RPMI8226 (cell line): ENCODE data around the gene DOK5.
A peak's percentile ranks its signal among the peaks of the same experiment; 100 is the strongest.

Experiments used
- DNase-seq: peaks from one replicate; pipeline ENCODE4 v3.0.0-alpha.2; 2015

DOK5 gene

DNA sequence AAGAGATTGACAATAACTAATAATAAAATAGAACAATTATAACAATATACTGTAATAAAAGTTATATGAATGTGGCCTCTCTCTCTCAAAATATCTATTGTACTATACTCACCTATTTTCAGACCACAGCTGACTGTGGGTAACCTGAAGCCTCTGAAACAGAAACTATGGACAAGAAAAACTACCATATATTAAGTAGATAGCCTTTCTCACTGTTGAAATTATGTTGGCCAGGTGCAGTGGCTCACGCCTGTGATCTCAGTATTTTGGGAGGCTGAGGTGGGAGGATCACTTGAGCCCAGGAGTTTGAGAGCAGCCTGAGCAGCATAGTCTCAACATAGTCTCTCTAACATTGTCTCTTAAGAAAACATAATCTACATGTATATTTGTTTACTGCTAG is 89.9 kb downstream of the DOK5 start:
- DNase-seq: peak; percentile 16

DNA sequence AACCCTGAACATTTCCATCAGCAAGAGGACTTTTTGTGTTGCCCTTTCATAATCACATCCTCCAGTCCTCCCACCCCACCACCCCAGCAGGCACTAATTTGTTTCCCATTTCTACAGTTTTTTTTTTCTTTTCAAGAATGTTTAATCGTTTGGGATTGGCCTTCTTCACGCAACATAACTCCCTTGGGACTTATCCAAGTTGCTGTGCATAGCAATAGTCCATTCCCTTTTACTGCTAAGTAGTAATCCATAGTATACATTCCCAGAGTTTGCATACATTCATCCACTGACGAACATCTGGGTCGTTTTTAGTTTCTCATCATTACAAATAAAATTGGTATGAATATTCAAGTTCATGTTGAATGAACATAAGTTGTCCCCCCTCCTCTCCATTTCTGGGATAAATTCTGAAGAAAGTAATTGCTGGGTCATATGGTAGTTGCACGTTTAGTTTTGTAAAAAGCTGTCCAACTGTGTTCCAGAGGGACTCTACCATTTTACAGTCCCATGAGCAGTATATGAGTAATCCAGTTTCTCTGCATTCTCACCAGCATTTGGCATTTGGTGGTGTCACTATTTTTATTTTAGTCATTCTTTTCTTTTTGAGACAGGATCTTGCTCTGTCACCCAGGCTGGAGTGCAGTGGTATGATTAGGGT is 90.8 kb downstream of the DOK5 start:
- no peak for DNase-seq

DNA sequence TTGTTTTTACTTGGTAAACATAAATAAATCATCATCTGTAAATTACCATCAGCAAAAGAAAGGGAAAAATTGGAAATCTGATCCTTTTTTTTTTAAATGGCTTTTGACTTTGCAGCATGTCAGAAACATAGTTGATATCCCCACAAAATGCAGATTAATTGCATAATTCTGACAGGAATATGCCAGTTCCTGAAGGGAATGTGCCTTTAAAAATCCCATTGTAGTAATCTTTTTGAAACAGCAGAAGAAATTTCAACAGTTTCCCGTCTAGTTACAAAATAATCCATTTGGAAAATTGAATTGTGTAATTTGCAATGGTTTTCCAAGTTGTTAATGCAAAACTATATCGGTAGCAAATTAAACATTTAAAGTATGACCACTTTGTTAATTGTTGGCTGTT is 95.2 kb downstream of the DOK5 start:
- DNase-seq: no peak

DNA sequence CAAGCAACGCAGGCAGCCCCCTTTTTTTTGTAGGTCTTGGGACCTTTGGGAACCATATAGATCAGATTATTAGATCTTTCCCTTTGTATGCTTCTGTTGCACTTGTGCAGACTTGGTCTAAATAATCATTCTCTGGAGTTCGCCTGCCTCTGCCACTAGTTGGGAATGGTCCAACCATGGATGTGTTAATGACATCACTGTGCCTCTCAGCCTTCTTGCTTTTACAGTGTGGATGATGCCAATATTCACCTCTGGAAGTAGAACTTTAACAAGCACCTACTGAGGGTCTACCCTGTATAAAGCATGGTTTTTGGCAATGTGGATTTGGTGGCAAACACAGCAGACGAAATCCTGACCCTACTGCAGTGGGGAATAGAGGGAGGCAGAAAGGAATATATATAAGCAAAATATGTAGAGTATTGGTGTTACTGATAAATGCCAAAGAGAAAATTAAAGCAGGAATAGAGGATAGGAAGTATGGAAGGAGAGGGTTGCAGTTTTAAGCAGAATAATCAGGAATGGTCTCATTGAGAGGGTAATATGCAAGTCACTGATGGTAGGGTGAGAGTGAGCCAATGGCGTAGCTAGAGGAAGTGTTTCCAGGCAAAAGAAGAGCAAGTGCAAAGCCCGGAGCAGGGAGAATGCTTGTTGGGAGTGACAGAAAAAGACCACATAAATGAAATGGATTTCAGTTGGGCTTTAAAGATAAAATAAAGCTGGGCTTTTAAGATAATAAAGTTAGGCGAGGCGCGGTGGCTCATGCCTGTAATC is 97.5 kb downstream of the DOK5 start:
- no peak for DNase-seq

DNA sequence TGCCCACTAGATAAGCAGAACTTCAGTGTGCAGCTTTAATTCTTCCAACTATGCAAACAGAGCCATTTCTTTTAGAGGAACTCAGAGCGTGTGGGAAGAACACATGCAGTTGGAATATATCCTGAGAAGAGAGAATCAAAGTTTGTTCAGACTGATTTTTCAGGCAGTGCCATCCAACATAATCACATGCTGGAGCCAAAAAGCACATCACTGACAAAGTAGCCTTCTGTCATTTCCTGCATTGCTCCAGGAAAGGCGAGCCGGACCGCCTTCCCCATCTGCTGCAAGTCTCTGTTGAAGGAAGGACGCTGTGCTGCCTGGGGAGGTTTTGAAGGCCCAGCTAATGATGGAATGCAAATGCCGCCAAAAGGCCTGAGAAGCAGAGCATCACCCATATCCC is 98.4 kb downstream of the DOK5 start:
- no peak for DNase-seq

DNA sequence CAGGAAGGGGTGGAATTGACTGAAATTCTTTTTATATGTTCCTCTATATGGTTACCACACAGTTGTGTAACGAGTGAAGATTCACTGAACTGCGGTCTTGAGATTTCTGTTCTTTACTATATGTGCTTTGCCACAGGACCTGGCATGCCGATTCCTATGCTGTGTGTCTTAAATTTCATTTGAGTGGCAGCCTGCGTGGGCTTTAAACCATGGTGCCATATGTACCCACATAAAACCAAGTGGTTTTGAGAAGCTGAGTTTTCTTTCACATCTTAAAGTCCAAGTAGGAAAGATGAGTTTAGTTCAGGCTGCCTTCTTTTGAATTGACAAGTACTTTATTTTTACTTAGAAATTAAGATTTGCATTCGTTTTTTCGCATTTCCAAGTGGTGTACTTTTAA is 101.1 kb downstream of the DOK5 start:
- DNase-seq: no peak

DNA sequence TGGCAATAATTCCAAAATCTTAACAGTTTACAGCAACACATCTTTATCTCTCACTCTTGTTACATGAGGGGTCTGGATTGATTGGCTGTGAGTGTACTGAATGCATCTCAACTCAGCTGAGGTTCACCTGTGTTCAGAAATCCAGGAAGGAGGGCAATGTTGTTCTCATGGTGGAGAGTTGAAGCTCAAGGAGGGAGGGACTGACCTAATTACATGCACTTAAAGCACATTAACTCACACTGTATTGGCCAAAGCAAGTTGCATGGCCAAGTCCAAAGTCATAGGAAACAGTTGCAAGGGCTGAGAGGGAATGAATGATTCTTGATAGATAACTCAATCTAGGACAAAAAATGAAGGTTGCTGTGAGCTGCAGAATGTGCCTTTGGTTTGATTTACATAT is 102.2 kb downstream of the DOK5 start:
- no peak for DNase-seq

DNA sequence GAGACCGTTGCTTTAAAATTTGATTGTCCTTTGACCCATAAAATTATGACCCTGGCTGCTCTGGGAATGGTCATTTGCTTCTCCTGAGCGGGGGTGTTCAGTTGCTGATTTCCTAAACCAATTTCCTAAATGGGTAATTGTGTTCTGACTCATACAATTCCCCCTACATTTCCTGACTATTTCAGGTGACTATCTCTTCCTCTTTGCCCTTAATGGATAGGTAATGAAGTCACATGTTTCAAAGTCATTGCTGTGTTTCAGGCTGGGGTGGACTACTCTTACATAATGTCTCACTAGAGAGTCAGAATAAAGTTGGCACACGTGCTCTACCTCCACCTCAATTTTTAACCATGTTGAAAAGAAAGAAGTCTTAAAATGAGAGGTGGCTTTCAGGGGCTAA is 109.8 kb downstream of the DOK5 start:
- no peak for DNase-seq

DNA sequence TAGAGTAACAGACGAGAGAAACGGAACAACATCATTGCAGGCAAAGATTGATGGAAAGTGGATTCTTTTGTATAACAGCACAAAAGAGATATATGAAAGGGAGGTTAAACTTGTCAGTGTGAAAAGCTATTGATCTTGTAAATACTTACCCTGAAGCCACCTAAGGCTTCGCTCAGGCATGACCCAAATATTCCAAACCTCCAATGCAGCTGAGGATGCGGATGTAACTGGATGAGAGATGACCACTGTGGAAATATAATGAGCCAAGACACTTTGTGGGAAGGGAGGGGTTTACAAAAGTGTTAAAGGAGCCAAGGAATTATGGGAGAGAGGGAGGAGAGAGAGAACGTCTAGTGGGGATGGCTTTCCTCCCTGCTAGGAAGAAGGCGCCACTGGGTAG is 112.0 kb downstream of the DOK5 start:
- no peak for DNase-seq

DNA sequence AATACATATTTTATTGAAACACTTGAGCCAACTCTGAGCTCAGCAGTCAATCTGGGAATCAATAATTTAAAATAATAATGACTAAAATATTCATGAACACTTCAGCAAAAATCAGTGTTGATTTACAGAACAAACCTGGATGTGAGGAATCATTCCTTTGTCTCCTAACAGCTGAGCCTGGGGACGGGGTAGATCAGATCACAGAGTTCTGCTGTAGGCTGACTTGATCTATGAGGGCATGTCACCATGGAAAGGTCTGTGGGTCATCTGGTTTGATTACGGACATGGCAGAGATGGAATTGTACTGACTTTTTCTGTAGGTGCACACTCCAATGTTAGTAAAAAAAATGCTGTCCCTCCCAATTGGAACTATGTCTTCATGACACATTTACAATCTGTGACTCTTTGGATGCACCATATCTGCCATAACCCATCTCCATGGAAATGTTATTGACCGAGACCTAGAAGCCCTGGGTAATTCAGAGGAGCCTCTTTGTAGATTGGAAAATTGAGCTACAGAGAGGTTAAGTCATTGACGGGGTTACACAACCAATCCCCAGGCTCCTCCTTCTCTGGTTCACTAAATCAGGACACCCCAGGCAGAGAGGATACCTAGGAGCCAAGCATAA is 114.1 kb downstream of the DOK5 start:
- no peak for DNase-seq

DNA sequence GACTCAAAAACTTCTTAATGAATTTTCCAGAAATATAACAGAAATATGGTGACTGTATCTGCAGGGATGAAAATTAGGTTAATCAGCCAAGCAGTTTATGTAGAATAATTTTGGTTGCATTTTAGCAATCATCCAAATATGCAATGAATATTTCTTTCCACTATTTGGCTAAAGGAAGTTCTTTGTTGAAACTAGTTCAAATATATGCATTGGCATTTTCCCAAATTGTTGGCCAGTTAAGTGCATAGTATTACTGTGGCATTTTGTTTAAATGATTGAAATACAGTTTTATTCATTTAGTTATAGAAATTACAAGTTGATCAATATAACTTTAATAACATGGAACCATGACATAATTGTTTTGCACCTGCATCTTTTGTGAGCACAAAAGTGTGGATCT is 115.5 kb downstream of the DOK5 start:
- no peak for DNase-seq

DNA sequence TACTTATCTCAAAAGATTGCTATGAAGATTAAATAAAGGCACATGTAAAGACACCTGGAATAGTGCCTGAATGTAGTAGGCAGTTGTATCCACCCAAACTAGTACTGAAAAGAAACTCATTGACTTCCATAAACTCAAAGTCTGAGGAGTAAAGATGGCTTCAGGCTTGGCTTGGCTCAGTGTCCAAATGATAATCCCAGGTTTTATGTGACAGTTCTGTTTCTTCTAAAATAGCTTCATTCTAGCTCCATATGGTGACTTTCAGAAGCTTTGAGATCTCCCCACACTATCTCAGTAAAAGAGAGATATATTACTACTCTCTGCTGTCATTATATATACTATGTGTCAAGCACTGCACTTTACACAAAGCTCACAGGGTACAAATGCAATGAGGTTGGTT is 121.3 kb downstream of the DOK5 start:
- no peak for DNase-seq

DNA sequence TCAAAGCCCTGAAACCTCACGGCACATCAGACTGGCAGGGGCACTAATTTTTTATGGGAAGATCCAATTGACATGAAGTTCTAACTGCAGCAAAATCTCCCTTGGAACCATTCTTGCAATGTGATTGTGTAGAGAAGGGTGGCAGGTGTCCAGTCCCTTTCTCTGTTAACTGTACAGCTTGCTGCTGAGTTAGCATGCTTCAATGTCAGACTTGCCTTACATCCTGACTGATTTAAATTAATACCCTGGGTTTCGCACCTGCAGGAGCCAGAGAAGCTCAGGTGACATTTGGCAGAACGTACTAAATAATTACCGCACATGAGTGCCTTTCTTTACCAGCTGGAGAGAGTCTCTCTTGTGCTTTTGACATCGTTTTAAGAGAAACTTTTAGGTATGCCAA is 123.0 kb downstream of the DOK5 start:
- DNase-seq: peak; percentile 89

DNA sequence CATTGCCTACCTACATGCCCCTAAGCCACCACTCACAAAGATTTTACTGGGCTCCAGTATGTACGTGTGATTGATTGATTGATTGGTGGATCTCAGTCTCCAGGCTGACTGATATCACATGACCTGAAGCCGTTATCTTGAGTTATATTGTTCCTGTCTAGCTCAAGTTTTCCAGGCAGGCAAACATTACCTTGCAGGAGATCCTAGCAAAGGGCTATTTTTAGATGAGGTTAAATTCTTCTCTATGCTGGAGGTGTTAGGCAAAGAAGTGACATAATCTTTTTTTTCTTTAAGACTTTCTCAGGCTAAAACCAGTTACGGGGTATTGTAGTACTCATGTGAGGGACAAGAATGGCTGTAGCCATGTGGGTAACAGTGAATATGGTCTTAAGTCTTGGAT is 125.2 kb downstream of the DOK5 start:
- DNase-seq: no peak

DNA sequence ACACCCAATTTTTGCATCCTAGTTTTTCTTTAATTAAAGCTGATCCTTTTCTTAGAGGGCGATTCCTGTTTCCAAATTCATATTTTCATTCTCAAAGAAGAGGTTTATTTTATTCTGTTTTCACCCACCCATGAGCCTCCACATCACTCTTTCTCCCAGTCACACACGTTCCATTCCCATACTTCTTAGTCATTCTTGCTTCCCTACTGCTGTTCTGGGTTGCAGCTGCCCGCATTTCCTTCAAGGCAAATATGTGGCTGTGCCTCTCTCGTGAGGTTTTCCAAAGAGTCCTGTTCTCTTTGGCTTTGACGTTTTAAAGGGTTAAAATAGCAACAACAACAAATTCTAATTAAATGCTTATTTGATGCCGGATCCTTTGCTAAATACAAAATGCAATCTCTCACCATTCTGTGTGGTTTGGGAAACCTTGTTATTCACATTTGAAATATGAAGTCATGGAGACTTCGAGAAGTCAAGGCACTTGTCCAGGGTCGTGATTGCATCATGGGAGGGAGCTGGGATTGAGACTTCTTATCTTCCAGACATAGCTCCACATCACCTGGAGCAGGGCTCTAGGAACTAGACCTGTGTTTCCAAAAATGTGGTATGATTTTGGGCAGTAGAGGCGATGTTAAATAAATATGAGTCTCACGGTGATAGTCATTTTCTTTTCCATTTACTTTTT is 126.6 kb downstream of the DOK5 start:
- no peak for DNase-seq

DNA sequence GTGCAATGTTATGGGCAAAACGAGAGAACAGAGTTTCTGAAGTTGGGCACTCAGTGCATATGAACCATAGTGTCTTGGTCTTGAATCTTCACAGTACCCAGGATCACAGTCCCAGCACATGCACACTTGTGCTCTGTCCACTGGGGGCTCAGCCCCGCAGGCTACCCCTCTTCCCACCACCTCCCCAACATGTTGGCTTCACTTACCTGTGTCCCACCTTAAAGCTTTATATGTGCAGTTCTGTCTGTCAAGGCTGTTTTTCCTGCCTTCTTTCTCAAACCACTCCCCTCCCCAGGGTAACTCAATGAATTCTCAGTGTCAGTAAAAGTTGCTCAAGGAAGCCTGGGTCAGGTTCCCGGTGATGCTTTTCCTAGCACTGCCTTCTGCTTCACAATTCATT is 129.9 kb downstream of the DOK5 start:
- DNase-seq: no peak

DNA sequence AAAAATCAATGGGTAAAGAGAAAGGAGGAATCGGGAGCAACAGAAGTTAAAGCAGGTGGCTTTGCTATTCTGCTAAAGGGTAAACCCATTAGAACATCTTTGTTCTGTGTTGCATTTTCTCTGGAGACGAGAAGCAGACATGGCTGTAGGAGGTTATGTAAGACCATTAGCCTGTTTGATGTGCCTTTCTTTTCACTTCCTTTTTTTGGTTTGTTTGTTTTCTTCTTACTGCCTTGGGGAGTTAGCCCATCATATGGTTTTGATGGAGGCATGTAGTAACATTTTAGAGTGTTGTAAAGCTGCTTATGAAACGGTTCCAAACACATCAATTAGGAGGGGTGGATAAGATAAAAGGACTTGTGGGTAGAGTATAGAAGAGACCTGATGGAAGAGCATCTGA is 131.0 kb downstream of the DOK5 start:
- peak; percentile 74 for DNase-seq

DNA sequence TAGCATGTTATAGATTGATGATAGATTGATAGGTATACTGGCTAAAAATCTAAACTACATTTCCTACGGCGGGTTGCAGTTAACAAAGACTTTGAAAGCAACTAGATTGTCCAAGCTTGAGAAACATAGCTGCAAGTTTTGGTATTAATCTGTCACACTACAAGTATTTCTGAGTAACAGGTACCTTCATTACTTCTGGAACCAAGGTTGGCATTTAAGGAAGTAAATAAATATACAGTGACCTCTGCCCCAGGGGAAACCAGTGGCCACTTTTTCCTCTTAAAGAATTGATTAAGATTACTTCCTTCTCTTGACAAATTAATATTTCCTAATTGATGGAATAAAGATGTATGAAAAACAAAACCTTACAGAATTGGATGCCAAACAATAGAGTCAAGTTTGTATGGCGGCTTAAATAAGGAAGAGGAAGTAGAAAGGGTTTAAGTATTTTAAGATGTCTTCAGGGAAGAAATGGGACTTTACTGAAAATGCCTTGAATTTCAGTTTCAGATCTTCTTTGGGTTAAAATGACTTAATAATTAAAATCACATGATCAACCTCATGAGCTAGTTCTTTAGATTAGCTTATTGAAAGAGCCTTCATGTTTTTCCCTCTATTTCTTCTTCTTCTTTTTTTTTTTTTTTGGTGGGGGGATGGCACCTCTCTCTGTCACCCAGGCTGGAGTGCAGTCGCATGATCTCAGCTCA is 132.8 kb downstream of the DOK5 start:
- DNase-seq: peak; percentile 15

DNA sequence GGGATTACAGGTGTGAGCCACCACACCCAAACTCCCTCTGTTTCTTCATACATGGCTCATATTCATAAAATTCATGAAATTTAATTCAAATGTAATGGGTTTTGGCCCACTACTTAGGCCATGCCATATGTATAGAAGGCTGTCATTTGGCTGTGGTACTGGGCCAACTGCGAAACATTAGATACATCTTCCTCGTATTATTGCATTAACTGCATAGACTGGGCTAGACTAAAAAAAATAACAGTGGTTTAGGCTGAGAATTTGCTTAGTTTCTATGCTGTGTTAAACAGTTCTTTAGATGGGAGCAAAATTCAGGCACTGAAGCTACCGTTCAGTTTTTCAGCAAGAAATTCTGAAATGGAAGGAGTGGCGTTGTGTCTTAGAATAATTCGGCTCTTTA is 133.6 kb downstream of the DOK5 start:
- DNase-seq: no peak

DNA sequence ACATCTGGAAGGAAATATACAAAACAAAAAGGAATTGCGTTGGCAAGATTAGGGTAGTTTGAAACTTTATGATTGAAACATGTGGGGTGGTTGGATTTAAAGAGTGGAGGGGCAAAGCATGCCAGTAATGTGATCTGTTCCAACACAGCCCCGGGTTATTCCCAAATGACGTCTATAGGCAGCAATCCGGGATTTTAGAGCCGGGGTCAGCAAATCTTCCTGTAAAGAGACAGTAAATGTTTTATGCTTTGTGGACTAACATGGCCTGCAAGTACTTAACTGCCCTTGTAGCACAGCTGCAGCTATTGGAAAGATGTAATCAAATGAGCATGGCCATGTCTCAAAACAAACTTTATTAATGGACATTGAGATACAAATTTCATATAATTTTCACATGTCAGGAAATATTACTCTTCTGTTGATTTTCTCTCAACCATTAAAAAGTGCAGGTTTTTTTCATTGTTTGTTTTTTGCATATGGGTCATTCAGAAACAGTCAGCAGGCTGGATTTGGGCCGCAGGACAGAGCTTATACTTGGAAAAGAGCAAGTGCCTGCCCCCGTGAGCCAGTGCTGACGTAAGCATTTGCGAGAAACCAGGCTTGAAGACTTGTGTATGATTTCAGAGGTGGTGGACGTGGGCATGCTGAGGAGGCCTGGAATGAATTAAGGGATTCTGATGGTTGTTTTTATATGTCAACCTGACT is 136.5 kb downstream of the DOK5 start:
- no peak for DNase-seq

DNA sequence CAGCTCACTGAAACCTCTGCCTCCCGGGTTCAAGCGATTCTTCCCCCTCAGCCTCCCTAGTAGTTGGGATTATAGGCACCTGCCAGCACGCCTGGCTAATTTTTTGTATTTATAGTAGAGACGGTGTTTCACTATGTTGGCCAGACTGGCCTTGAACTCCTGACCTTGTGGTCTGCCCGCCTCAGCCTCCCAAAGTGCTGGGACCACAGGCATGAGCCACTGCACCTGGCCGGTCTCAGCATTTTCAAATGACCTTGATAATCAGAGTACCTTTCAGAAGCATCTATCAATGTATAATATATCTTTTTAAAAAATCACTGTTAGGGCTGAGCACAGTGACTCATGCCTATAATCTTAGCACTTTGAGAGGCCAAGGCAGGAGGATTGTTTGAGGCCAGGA is 143.0 kb downstream of the DOK5 start:
- peak; percentile 59 for DNase-seq

DNA sequence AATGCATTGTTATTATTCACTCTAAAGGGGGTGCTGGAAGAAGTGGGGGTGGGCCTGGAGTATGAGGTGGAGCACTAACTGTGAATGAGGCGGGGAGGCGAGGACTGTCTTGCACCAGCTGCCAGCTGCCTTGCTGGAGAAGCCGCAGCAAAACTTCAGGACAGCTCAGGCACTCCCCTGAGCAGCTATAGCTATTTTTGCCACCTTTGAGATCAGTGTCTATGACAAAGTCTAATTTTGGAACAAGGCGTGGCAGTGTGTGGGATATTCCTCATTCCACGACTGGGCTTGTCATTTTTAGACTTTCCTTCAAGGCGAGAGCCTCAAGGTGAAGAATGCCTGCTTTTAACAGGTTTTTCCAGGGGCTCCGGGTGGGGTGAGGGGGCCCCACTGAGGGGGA is 143.8 kb downstream of the DOK5 start:
- DNase-seq: peak; percentile 71

DNA sequence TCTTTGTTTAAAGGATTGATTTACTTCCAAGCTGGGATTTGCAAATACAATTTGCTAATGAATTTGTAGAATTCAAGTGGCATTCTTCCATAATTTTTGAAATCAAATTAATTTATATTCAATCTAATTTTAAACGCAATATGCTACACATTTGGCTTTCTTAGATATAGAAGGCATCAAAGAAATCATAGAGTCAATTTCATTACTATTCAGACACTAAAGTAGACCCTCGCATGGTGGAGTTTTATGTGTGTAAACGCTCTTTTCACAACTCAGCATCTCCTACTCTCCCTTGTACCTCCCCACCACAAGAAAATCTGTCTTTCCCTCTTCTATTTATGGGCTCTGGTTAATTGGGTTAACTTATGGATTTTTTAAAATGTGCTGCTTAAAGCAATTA is 144.3 kb downstream of the DOK5 start:
- no peak for DNase-seq
